Measurements from ENCODE around the gene QSER1.

Gene QSER1

DNA sequence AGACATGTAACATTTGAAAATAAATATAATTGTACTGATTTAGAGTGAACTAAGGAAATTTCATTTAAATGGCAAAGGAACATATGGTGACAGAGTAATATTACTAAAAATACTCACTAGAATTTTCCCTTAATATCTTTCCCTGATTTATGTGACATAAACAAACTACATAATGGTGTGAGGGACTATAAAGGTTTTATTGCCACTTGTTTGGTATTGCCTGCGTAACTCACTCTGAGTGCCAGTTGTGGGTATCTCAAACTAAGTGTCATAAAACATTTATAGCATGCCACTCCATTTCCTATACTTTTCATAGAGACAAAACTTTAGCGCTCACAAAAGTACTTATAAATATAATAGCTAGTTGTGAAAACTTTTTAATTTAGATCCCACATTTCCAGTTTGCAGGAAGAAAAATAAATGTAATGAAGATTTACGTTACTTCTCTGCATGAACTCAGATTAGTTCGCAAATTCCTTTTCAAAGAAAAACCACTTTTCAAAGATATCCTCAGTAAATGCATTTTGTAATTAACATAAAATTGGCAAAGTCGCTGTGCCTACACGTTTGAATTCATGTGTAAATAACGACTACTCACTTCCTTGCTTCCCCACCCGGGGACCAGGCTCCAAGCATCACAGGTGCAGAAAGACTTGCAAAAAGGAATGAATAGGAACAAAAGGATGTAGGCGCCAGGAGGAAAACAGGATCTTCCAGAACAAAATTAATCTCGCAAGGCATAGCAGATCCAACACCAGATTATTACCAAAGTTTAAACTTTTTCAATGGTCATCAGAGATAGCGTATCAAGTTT, 1.6 kb upstream of the QSER1 start:
- DNase-seq (ENCODE audit: low read depth), result no peak

DNA sequence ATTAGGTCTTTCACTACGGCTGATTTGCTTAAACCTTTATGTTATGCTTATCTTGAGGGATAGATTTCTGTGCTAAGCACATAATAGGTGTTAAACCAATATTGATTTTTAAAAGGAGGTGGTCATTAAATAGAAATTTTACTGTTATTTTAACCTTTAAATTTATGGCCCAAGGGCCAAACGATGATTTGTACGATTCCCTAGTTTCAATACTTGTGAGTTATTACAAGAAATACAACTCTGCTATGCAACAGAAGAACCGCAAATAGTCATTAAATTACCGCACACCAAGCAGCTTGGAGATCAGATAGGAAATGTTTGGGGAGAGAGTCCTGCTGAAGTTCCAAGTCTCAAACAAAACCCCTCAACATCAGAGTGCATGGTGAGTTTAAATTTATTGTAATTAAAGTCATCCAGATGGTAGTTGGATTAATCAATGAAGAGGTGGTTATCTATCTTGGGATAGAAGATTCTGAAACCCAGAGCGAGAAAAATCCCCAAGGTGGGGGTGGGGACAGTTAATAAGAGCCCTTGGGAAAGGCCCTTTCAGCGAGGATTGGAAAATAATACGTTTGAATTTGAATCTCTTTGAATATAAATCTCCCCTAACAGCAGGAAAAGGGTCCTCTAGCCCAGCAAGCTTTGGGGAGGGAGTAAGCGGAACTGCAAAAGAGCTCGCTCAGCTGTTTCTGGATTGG, 805 bp upstream of the QSER1 start:
- DNase-seq (ENCODE audit: low read depth), result no peak

DNA sequence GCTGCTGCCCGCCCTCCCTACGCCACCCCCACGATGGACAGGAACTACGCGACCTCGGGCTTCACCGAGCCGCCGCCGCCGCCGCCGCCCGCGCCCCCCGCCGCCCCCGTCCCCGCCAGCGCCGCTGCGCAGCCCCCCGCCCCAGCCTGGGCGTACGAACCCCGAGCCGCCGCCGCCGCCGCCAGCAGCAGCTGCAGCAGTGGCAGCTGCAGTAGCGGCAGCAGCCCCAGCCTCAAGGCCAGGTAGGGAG, 407 bp downstream of the QSER1 start:
- DNase-seq (ENCODE audit: low read depth), result peak; percentile 31

DNA sequence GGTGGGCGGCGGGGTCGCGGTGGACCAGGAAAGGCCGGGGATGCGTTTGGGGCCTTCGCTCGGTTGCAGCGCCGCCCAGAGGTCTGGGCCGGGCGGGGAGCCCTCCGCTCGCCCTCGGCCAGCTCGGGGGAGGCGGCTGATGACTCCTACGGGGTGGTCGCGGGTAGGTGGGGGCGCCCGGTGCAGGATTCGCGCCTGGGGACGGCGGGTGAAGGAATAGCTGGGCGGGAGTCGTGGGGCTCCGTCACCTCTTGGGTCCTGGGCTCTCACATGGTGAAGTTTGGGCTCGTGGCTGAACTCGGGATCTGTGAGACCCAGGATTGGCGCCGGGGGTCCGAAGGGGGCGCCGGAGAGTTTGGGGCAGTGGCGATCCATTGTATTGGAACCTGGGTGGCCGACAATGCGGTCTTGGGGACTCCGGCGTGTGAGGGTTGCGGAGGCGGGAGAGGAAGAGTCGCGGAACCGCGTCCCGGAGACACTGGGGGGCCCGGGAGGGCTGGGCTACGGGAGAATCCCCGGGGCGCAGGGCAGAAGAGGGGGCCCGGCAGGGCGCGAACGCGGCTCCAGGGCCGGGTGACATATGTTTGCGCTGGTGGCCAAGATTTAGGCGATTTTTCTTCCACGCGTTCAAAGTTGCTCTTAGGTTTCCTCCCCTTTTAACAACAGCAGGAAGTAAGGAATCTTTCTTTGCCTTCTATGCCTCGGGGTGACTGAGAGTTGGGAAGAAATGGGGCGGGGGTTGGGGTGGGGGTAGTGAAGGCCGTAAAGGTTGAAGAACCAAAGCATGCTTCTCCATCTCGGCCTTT, 935 bp downstream of the QSER1 start:
- DNase-seq (ENCODE audit: low read depth), result peak; percentile 54

DNA sequence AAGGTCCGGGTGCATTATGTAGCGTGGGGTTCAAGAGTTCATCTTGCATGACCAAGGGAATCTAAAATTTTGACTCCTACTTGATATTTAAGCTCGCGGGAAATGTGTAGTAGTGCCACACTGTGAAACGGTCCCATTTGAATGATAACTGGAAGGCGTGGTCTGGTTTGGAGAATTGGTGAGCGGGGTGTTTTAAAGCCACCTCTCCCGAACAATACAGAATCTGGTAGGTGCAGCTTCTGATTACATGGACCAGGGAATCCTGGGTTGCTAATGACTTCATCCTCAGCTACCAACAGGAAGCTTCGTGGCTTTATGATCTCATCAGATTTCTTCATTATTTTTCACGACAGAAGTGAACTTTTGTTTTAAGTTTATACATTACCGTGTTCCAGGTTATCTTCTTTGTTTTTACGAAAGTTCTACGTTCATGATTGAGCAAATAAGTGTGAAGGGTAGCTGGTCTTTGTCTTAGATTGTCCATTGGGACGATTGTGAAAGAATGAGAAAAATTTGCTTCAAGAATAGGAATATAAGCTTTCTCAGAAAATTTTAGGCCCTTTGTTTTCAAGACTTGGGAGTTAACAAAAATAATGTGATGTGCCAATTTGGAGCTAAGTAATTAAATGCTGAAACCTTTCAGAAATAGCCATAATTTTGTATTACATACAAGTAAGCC, 1.7 kb downstream of the QSER1 start:
- DNase-seq (ENCODE audit: low read depth), result peak; percentile 3

DNA sequence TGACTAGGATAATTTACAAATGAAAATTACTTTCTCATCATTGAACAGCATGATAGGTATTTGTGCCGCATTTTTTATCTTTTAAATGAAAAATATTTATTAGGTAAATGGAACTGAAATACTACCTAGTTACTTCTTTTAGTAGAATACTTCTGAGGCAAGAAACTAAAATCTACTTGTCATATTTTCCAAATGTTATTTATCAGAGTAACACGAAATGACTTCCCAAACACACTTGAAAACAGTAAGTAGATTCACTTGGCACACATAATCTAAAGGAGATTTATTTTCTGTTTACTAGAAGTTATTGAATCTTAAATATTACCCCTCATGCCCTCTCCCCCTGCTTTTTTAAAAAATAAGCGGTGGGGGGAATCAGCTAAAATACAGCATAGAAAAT, 2.3 kb downstream of the QSER1 start:
- DNase-seq (ENCODE audit: low read depth), result no peak

DNA sequence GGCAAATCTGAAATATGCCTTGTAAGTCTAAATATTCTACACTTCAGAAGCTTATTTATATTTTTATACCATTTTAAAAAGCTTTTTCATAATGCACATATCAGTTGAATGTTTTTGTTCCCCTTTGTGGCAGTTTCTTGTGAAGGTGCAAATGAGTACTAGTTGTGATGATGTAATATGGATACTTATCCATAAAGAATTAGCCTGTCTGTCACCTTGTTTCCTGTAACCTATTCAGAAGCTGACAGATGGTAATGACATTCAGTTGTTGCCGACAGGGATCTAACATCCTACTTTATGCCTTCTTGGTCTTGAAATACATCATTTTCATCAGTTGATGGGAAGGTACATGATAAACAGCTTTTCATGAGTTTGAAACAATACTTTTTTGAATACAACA, 2.9 kb downstream of the QSER1 start:
- DNase-seq (ENCODE audit: low read depth), result no peak

DNA sequence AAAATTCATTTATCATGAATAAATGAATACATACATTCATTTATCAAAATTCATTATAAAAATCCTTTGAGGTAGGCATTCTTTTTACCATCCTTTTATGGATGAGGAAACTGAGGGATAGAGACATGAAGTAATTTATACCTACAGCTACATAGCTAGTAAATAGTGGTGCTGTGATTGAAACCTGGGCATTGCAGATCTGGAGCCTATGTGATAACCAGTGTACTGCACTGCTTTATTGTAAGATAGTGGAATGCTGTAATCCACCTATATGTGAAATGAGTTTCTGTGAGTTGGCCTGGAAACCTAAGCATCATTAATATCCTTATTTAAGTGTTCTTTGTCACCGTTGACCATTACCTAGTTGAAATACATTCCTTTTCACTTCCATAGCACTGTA, 4.5 kb downstream of the QSER1 start:
- no peak for DNase-seq (ENCODE audit: low read depth)

DNA sequence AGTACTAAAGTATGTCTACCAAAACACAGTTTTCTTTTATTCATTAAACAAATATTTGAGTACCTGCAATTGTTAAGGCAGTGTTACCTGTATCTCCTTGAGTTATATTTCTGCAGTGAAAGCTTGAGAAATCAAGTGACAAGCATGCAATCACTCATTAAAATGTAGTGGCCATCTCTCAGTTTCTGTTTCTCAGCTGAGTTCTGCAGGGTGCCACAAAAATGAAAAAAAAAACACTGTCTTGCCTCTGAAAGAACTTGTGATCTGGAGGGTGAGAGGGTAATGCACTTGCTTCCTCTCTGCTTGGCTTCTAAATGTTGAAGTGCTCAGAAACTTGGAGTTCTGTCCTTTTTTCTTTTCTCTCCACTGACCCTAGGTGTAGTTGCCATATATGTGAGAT, 6.8 kb downstream of the QSER1 start:
- DNase-seq (ENCODE audit: low read depth), result no peak

DNA sequence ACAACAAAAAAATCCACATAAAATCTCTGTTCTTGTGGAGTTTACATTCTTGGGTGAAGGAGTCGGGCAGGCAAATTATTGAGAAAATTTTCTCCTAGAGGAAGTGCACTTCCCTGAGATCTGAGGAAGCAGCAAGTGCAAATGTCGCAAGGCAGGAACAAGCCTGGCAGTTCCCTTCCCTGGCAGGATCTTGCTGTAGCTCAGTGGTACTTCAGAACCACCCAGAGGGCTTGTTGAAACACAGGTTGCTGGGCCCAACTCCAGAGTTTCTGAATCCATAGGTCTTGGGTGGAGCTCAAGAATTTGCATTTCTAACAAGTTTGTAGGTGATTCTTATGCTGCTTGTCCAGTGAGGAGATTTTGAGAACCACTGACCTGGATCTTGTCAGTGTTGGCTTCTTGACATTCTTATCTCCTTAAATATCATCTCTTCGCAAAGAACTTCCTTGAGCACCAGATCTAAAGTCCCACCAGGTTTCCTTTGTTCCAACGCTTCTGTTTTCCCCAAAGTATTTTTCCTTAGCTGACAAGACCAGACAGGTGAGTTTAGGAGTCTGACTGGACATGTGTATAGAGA, 9.6 kb downstream of the QSER1 start:
- DNase-seq (ENCODE audit: low read depth), result no peak

DNA sequence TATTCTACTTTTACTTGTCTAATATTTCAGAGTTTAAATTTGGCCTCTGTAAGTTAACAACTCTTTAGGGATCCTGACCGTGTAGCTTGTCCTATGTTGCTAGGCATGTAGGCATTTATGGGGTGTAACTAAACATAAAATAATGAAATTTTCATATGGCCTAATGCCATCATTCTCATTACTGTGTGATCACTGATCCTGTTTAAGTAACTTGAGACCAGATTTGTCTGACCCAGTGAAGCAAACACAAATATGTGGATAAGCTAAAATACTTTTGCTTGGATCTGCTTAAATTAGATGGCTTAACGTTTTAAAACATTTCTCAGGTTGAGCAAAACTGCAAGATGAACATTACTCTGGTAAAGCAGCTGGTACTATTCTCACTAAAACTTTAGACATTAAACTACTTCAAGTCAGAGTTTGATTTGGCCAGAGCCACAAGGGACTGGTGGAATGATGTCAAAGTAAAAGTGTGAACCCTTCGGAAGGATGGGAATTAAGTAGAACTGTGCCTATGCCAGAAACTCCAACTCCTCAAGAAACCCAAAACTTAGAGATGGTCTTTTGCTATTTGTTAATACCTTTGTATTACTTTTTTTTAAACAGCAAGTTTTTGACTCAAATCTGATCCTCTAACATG, 12.5 kb downstream of the QSER1 start:
- DNase-seq (ENCODE audit: low read depth), result no peak

DNA sequence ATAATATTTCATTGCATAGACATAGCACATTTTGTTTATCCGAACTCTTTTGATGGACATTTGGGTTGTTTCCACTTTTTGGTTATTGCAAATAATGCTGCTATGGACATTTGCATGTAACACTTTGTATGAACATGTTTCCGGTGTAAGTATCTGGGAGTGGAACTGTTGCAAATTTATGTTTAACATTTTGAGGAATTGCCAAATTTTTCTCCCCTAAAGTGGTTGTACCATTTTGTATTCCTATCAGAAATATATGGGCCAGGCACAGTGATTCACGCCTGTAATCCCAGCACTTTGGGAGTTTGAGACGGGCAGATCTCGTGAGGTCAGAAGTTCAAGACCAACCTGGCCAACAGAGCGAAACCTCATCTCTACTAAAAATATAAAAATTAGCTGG, 16.0 kb downstream of the QSER1 start:
- no peak for DNase-seq (ENCODE audit: low read depth)

DNA sequence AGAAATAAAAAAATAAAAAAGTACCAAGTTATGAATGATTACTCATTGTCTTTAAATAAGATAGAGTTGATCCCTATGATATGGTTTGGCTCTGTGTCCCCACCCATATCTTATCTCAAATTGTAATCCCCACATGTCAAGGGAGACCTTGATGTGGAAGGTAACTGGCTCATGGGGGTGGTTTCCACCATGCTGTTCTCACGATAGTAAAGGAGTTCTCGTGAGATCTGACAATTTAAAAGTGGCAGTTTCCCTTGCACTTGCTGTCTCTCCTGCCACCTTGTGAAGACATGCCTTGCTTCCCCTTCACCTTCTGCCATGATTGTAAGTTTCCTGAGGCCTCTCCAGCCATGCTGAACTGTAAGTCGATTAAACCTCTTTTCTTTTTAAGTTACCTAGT, 18.8 kb downstream of the QSER1 start:
- no peak for DNase-seq (ENCODE audit: low read depth)

DNA sequence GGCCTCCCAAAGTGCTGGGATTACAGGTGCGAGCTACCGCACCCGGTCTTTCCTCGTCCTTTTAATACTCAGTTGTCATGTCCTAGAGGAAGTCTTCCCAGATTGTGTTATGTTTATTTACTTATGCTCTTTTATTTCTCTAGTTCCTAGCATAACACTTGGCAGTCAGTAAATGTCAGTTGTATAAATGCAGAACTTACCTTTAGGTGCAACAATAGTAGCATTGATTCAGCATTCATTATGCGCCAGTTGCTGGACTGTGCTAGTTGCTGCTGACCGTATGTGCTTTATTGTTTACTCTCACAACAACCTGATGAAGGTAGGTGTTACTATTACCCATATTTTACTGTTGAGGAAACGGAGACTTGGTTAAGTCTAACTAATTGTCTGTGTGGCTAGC, 20.8 kb downstream of the QSER1 start:
- no peak for DNase-seq (ENCODE audit: low read depth)

DNA sequence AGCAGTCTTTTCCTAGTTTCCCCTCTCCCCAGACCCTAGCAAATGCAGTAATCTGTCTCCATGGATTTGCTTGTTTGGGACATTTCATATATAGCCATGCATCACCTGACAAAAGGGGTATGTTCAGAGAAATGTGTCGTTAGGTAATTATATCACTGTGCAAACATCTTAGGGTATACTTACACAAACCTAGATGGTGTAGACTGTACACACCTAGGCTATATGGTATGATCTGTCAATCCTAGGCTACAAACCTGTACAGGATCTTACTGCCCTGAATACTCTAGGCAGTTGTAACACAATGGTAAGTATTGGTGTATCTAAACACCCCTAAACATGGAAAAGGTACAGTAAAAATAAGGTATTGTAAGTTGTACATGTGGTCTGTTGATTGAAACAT, 23.8 kb downstream of the QSER1 start:
- no peak for DNase-seq (ENCODE audit: low read depth)

DNA sequence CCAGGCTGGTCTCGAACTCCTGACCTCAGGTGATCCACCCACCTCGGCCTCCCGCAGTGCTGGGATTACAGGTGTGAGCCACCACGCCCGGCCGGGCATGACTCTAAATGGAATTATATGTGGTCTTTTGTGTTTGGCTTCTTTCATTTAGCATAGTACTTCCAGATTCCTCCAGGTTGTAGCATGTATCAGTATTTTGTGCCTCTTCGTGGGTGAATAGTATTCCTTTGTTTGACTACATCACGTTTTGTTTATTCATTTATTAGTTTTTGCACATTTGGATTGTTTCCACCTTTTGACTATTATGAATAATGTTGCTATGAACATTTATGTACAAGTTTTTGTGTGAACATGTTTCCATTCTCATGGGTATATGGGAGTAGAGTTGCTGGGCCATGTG, 24.4 kb downstream of the QSER1 start:
- no peak for DNase-seq (ENCODE audit: low read depth)

DNA sequence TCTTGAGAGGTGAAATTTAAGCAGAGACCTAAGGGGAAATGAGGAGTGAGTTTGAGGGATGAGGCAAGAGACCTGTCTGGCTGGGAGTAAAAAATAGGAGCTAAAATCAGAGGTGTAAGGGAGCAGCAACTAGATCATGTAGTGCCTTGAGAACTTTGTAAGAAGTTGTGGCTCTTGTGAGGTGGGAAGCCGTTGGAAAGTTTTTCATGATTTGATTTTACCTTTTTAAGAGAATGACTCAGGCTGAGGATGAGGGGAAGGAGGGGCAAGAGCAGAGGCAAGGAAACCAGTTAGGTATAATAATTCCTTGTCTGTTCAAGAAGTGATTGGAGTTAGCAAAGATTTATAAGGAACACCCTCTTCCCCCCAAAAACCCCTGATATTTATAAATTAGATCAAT, 25.8 kb downstream of the QSER1 start:
- no peak for DNase-seq (ENCODE audit: low read depth)

DNA sequence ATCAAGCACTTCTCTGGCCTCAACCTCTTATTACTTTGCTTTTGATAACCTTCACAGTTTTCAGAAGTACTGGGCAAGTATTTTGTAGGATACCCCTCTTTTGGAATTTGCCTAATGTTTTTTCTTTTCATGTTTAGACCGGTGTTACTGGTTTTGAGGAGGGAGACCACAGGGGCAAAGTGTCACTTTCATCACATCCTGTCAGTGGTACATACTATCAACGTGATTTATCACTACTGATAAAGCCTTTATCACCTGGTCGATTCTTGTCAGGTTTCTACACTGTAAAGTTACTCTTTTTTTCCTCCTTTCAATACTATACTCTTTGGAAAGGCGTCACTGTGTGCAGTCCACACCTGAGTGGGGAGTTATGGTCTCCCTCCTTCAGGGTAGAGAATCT, 26.7 kb downstream of the QSER1 start:
- DNase-seq (ENCODE audit: low read depth), result no peak

DNA sequence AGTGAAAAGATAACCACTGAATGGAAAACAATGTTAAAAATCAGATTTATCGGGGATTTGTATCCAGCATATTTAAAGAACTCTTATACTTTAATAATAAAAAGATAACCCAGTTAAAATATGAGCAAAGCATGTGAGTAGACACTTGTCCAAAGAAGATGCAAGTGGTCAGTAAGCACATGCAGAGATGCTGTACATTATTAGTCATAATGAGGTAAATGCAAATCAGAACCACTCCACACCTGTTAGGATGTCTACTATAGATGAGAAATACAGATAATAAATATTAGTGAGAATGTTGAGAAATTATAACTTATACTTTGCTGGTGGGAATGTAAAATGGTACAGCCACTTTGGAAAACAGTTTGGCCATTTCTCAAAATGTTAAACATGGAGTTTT, 28.0 kb downstream of the QSER1 start:
- no peak for DNase-seq (ENCODE audit: low read depth)

DNA sequence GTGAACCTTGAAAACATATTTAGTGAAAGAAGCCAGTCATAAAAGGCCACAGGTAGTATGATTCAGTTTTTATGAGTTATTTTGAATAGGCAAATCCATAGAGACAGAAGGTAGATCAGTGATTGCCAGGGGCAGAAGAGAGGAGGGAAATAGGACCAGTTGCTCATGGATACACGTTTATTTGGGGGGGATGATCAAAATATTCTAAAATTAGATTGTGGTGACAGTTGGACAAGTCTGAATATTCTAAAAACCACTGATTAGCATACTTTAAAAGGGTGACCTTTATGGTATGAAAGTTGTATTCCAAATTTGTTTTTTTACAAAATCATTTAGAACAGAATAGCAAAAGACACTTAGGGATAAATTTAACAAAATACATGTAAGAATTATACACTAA, 28.6 kb downstream of the QSER1 start:
- no peak for DNase-seq (ENCODE audit: low read depth)

DNA sequence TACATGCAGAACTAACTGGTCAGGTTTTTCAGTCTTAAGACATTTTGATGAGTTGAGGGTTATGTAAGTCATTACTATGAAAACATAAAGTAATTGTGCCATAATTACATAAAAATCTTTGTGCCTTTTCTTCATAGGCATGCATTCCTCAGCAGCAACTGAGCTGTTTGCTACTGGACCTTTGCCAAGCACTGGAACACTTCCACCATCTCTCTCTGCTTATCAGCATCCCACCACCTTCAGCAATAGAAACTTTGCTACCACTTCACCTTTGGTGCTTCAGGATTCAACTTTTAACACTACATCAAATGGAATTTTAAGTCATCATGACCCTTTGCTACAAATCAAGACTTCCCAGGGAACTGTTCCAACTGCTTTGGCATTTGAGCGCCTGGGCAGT, 39.0 kb downstream of the QSER1 start:
- no peak for DNase-seq (ENCODE audit: low read depth)

DNA sequence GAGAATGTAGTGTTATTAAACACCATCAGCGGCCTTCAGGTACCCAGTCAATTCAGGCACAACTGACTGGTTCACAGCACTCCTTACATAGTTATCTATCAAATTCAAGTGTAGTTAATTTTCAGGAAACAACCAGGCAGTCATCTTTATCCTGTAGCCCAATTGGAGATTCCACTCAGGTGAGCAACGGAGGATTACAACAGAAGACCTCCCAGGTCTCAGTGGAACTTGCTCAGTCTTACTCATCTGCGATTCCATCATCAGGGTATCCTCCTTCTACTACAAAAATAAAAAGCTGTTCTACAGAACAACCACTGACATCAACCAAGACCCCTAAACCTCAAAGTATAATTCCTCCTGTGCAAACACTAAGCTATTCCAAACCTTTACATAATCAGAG, 39.6 kb downstream of the QSER1 start:
- DNase-seq (ENCODE audit: low read depth), result no peak

Data from activated T-cell treated with anti-CD3 and anti-CD28 coated beads for 48 hours (primary cell).